ENCODE data around the gene TNRC6B. TPM values are rescaled to one million over a fixed set of nuclear protein-coding genes. Genes with fewer than 3 reads are reported as not detected.
A peak's percentile ranks its signal among the peaks of the same experiment; 100 is the strongest.

The TNRC6B gene
- total and polyA plus RNA-seq, 8 donors: 13.7 to 40.7 (median 15.7) TPM

- no peak for TF ChIP-seq CTCF (IDR thresholded peaks at IDR 0.05)
- H3K4me3 ChIP-seq: no peak overlapping the region
- ATAC-seq (no peak), DNase-seq (no peak)
- intact Hi-C loops (cut with DNase I): no loop called here
- H3K27me3 ChIP-seq: no peaks in the 10 kb centered on the region
- no peaks in the 10 kb centered on the region for H3K9me3 ChIP-seq
- no peaks in the 10 kb centered on the region for H3K36me3 ChIP-seq
- no peak overlapping the region for H3K27ac ChIP-seq
- H3K4me1 ChIP-seq: peaks cover 6 to 95% of the 10 kb centered on the region in 2 donors
These were observed 35.8 kb downstream of the TNRC6B start for GRCh38 chr22:40213478-40213877.

DNA sequence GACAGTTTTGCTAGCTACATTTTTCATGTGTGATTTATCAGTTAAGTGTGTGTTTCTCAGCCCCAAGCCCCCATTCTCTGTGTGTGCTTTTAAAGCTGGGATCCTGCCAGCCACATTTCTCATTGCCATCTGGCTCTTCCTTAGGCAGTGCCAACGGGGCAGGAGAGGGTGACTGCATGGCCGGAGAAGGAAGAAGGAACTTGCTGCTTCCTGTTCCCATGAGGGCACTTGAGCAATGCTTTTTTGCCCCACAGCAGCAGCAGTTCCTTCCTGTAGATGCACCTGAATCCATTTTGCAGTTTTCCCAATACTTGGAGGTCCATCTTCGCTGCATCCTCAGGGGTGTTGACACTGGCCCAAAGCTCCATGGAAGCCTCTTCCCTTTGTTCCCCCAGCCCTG, 37.5 kb downstream of the TNRC6B start:
- intact Hi-C loops (cut with DNase I): no loop called here
- no peak for TF ChIP-seq CTCF (IDR thresholded peaks at IDR 0.05)
- Histone ChIP-seq H3K36me3 (no peaks in the 10 kb centered on the region), H3K27ac (peak overlapping the region in 1 of 2 donors; percentile 74), H3K27me3 (no peaks in the 10 kb centered on the region), H3K4me1 (peaks cover 6 to 91% of the 10 kb centered on the region in 2 donors), H3K9me3 (no peaks in the 10 kb centered on the region), H3K4me3 (peak overlapping the region in 1 of 2 donors; percentile 7)
- ATAC-seq (peak; percentile 53), DNase-seq (peak in 1 of 4 donors; percentile 62)

GRCh38 chr22:40216041-40216756, 38.5 kb downstream of the TNRC6B start:
- Histone ChIP-seq H3K9me3 (no peaks in the 10 kb centered on the region), H3K4me3 (no peak overlapping the region), H3K27me3 (no peaks in the 10 kb centered on the region), H3K36me3 (no peaks in the 10 kb centered on the region), H3K27ac (peak overlapping the region in 1 of 2 donors; percentile 74), H3K4me1 (peaks cover 14 to 91% of the 10 kb centered on the region in 2 donors)
- ATAC-seq (no peak), DNase-seq (no peak)
- no peak for TF ChIP-seq CTCF (IDR thresholded peaks at IDR 0.05)
- intact Hi-C loops (cut with DNase I): no loop called here

DNA sequence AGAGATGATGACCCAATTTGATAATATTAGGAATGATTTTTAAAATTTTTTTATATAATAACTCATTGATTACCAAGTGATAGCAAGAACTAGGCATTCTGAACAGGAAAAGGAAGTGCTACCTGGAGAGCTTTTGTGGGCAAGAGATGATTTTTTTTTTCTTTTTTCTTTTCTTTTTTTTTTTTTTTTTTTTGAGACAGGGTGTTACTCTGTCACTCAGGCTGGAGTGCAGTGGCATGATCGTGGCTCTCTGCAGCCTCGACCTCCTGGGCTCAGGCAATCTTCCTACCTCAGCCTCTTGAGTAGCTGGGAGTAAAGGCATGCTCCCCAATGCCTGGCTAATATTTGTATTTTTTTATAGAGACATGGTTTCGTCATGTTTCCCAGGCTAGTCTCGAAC, 40.4 kb downstream of the TNRC6B start:
- Histone ChIP-seq H3K9me3 (no peaks in the 10 kb centered on the region), H3K4me1 (peaks cover 12 to 90% of the 10 kb centered on the region in 2 donors), H3K27ac (no peak overlapping the region), H3K36me3 (no peaks in the 10 kb centered on the region), H3K27me3 (no peaks in the 10 kb centered on the region), H3K4me3 (no peak overlapping the region)
- intact Hi-C loops (cut with DNase I): no loop called here
- ATAC-seq (no peak), DNase-seq (no peak)
- no peak for TF ChIP-seq CTCF (IDR thresholded peaks at IDR 0.05)

DNA sequence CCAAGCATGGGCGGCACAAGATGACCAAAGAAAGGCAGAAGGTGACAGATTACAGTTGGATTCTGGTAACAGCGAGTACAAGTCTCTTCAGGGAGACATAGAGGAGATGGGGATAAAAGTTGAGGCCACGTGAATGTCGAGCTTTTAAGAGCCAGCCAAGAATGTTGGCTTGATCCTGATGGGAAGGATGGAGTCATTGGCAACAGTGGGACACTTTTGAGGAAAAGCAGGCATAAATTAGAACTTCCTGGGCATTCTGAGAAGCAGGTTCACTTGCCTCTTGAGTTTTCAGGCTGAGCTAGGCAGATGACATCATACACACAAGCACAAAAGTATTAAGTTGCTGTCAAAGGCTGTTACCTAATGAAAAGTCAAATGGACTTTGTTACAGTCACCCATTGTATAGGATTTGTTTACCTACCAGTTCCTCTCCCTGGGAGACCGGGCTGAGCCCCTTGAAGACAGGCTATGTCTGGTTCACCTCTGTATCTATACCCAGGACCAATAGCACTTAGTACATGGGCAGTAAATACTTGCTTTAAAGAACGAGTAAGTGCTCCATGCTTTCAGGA, 41.1 kb downstream of the TNRC6B start:
- Histone ChIP-seq H3K4me3 (no peak overlapping the region), H3K27ac (no peak overlapping the region), H3K9me3 (no peaks in the 10 kb centered on the region), H3K4me1 (peaks cover 12 to 84% of the 10 kb centered on the region in 2 donors), H3K36me3 (no peaks in the 10 kb centered on the region), H3K27me3 (no peaks in the 10 kb centered on the region)
- no peak for TF ChIP-seq CTCF (IDR thresholded peaks at IDR 0.05)
- intact Hi-C loops (cut with DNase I): no loop called here
- no peak for DNase-seq
- no peak for ATAC-seq
